GM18502 (cell line): ENCODE data around the gene FAM50A.
"Not testable (repeated sequence)": the region's sequence is repeated elsewhere in the genome, so short reads cannot be mapped to it uniquely, and the experiment has no call there.

ENCODE experiments used
- ATAC-seq: cut with Tn5 transposase; IDR thresholded peaks from one replicate; pipeline ENCODE4 v1.9.1; 2021; ENCODE audit warnings: mild to moderate bottlenecking; ENCODE audit not compliant: unreplicated experiment, poor library complexity

The FAM50A gene

GRCh38 chrX:154496591-154497137 is 52.7 kb downstream of the FAM50A start:
- ATAC-seq = not testable (repeated sequence)
